Inflammatory macrophage treated with lipopolysaccharide for 4 hours (primary cell): ENCODE results near the gene GABRR1.

Experiments
- DNase-seq: peaks from one replicate; pipeline ENCODE4 v3.0.0-alpha.2; 2020

Gene GABRR1

DNA sequence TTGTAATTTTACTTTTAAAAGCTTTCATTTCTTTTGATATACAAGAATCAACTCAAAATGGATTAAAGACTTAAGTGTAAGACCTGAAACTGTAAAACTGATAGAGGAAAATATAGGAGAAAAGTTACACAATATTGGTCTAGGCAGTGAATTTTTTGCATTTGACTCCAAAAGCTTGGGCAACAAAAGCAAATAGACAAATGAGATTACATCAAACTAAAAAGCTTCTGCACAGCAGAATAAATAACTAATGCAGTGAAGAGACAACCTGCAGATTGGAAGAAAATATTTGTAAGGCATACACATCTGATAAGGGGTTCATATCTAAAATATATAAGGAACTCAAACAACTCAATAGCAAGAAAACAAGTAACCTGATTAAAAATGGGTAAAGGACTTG is 3.0 kb downstream of the GABRR1 start:
- DNase-seq: no peak

DNA sequence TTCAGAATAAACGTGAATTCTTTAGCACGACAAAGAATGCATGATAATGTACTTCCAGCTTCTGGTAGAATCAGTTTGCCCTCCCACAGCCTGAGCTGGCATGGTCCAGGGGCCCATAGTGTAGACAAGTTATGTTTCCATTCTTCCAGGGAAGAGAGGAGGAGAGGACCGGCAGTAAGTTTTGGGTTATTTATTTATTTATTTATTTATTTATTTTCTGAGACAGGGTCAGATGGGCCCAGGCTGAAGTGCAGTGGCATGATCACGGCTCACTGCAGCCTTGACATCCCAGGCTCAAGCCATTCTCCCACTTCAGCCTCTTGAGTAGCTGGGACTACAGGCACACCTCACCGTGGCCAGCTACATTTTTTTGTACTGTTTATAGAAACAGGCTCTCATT is 4.7 kb downstream of the GABRR1 start:
- no peak for DNase-seq

DNA sequence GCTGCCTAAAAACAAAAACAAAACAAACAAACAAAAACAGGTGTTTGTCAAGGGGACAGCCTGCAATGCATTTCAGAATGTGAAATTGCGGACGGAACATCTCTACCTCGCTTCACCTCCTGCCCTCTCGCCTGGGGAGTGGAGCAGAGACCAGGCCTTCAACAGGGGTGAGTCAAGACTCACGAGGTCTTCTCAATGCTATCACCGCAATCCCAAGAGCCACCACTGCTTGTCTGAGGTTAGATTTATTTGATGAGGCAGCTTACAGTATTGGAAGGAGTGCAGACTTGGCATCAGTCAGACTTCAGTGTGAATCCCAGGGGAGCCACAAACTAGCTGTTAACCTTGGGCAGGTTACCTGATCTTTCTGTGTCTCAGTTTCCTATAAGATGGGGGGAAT is 7.7 kb downstream of the GABRR1 start:
- DNase-seq: no peak

DNA sequence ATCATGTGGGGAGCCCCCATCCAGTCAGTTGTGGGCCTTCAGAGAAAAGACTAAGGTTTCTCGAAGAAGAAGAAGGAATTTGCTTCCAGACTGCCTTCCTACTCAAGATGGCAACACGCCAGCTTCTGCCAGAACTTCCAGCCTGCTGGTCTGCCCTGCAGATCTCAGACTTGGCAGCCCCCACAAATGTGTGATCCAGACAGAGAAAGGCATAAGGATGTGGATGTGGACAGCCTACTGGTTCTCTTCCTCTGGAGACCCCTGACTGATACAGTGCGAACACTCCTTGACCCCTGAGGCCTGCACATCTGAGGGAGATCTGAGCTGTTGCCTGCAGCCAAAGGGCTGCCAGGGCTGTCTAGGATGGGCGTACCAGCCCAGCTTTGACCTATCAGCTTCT is 8.6 kb downstream of the GABRR1 start:
- no peak for DNase-seq

DNA sequence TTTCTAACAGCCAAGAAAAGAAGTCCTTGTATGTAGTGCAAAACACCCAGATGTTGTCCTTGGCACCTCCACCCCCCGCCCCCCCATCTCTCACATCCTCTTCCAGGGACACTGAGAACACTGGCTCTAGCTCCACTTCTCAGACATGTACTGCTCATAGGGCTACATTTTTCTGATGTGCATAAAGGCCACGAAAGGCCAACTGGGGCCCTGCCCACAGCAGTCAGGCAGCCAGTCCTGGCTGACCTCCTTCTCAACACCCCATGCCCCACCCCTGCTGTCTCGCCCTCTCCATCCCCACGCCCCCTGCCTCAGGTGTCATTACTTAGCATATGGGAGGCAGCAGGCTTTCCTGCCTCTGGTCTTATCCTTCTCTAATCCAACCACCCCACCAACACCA is 11.3 kb downstream of the GABRR1 start:
- DNase-seq: no peak

DNA sequence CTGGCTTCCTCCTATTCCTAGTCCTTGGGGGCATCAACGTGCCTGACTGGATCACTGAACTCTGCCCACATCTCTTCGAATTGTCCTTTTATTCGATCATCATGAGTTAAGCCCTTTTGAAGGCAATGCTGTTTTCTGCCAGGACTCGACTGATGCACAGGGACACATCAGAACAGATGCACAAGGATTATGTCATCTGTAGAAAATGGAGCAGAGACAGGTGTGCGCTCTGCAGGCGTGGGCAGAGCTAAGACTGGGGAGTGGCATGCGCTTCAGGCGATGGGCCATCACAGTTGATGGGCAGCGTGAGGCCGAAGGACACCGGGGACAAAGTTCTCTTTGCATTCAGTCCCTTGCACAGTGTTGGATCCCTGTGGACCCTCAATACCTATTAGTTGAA is 13.1 kb downstream of the GABRR1 start:
- no peak for DNase-seq

DNA sequence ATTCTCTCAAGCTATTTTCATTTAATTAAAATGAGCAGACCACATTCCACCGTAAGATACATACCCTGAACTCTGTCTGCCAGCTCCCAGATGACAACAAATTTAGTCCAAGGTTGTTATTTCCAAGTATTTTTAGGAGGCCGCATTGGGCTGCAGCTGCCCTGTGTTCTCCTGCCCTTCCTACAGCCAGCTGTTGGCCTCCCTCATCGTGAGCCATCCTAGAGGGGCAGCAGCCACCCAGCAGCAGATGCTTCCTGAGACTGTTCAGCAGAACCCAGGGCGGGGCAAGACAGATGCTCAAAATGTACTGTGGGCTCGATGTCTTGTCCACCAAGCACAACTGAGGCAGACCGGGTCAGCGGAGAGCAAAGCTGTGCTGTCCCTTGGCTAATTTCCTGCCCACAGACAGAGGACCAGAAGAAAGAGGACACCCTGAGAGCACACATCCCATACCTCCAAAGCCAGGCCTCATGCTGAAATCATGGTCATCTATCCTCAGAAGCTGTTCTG is 16.4 kb downstream of the GABRR1 start:
- no peak for DNase-seq

DNA sequence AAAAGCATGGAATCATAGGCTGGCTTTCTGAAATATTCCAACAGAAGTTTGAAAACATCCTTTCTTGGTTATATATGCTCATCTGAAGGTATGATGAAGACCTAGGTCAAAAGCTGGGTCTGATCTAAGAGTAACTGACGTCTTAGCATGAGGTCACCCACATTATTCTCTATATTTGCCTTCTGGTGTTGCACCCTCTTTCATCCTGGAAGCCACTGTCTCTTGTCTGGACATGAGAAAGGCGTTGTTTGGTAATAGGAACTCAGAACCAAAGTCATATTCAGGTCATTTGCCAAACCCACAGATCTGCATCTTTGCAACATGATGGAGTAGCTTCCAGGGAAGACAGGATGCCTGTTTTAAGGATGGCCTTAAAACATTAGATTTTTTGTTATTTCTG is 17.6 kb downstream of the GABRR1 start:
- no peak for DNase-seq

DNA sequence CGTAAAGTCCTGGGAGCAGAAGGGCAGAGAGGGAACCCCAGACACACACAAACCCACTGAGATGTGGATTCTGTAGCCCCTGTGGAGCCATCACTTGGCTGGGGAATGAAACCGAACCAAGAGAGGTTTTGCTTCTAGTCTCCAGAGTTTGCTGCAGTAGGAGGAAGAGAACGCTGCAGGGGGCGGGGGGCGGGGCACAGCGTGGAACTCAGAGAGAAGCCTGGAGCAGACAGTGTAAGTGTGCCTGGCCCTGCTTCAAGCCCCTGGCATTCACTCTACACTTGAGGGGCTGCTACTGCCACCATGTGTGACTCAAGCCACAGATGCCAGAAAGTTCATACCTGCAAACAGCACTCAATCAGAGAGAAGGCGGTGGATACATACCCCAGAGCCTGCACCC is 18.9 kb downstream of the GABRR1 start:
- no peak for DNase-seq

DNA sequence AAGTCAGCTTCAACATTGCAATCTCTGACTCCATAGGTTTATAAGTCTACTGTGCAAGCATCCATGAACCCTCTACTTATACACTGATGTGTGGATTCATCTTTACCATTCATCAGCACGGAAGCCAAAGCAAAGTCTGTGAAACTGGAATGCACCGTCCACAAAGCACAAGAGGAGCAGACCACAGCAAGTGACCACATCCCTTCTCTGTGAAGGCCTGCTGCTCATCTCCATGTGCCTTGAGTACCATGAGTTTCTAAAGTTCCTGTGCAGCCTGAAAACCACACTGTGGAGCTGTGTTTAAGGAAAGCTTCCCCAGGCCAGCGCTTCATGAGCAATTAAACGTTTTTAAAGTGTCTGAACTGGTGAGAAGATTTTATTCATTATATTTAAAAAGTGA is 20.0 kb downstream of the GABRR1 start:
- no peak for DNase-seq

DNA sequence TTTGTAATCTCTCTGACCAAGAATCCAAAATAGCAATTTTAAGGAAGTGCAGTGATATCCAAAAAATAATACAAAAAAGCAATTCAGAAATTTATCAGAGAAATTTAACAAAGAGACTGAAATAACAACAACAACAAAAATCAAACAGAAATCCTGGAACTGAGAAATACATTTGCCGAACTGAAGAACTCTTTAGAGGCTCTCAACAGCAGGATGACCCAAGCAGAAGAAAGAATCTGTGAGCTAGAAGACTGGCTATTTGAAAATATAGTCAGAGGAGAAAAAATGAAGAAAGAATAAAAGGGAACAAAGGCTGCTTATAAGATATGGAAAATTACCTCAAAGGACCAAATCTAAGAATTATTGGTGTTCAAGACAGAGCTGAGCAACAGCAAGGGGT is 22.6 kb downstream of the GABRR1 start:
- DNase-seq: no peak

DNA sequence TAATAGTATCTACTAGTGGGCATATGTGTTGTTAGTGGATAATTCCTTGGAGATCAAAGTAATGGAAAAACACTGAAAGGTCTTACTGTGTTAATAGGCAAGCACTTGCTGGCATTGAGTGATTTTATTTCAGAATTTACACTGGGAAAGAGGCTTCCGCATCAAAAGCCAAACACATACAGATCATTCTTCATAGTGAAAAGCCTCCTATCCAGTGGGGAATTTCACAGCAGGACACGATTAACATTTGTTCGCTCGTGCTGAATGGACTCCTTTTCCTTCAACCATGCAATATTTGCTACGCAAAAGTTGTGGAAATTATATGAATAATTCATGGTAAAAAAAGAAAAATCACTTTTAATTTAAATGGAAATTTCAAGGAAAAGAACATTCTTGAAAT is 26.4 kb downstream of the GABRR1 start:
- no peak for DNase-seq

DNA sequence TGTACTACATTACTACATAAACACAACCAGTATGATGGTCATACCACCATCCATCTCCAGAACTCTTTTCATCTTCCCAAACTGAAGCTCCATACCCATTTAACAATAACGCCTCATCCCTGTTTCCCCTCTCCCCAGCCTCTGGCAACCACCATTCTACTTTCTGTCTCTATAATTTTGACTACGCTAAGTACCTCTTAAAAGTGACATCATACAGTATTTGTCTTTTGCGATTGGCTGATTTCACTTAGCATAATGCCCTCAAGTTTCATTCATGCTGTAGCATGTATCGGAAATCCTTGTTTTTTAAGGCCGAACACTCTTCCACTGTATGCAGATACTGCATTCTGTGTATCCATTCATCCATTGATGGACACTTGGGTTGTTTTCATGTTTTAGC is 29.7 kb downstream of the GABRR1 start:
- no peak for DNase-seq

DNA sequence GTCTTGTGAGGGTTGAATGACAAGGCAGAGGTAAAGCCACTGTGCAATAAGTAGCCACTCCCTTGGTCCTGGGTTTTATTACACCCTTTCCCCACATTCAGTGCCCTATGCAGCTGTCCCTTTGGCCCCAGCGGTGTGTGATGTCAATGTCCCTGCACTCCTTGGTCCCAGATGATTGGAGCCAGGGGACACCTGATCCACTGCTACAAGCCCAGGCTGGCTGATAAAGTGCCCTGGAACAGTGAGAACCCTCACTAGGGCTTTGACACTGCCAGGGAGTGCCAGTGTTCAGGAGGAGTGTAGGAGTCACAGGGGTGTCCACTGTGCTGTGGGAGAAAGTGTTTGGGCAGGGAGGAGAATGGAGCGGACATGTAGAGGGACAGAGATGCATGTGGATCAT is 30.4 kb downstream of the GABRR1 start:
- DNase-seq: no peak

DNA sequence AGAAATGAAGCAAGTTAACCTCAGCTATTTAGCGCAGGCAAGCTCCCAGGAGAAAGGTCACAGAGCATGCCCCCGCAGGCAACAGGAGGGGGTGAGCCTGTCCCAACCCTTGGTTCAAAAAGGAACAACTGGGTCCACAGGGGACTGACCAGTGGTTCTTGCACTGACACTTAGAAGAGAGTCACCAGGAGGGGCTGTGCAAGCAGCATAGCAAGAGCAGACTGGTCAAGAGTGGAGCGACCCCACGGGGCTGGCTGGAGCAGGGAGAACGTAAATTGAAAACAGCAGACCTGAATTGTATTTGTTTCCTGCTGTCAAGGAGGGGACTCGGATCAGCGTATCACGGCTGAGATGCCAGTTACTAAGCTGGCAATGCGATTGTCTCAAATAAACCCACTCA is 32.8 kb downstream of the GABRR1 start:
- DNase-seq: no peak

DNA sequence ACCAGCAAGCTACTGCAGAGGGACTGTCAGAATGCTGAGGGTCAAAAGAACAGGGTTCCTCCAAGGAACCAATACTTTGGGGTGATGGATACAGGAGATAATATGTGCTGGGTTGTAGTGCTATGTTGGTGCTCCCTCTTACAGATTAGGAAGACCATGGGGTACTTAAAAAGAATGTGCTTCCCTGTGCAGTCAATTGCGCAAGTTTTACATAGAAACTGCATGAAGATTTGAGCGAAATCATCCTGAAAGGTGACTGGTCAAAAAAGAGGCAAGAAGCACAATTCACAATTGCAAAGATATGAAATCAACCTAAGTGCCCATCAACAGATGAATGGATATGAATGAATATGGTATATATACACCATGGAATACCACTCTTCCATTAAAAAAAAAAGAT is 33.9 kb downstream of the GABRR1 start:
- no peak for DNase-seq

DNA sequence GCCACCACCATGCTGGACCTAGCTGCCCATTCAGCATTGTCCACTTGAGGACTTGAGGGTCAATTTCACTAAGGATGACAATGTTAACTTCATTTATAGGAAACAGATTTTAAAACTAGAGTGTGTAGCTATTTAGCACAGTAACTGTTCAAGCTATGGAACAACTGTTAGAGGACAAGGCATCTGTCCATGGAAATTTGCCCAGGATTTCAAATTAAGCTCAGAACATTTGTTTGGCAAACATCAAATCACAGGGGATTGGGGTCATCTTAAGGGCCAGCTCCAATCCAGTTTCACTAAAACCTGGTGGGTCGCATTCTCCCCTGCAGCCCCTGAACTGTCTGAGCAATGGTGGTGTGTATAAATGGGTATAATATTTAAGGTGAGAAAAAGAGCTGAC is 36.2 kb downstream of the GABRR1 start:
- DNase-seq: no peak

DNA sequence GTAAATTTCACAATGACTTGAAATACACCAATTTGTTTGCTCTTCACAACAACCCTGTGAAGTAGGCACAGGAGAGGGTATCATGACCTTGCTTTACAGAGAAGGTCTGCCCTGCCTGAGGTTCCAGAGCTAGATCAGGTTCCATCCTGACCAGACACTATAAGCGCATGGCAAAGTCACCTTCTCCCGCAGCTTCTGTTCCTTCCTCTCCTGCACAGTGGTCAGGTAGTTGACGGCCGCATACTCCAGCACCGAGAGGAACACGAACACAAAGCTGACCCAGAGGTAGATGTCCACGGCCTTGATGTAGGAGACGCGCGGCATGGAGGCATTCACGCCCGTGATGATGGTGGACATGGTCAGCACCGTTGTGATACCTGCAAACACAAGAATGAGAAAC is 37.0 kb downstream of the GABRR1 start:
- DNase-seq: no peak

DNA sequence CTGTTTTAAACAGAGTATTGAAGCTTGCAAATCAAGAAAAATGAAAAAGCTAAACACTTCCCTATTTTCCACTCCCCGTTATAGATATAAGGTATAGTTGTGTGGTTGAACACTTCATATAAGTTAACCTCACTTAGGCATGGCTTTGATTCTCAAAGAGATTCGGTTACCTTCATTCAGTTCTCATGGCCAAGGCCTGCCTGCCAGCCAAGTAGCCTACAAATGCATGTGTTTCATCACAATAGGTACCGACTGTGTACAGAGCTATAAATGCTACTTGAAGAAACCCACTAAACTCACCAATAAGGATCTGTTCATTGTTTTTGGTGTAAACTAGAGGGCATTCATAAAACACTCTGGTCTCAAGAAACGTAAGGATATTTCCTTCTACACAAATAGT is 43.5 kb downstream of the GABRR1 start:
- no peak for DNase-seq

DNA sequence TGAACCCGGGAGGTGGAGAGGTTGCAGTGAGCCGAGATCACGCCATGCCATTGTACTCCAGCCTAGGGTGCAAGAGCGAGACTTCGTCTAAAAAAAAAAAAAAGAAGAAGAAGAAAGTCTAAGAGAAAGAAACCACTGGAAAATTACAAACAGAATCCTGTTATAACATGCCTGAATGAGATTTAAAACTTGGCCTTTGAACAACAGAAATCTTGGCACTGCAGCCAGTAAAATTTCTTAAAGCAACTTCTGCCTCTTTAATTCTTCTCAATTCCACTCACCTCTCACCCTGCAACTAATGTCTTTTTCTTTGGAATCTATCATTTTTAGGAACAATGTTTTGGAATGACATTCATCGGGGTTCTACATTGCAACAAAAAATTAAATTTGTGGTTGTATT is 45.0 kb downstream of the GABRR1 start:
- no peak for DNase-seq

DNA sequence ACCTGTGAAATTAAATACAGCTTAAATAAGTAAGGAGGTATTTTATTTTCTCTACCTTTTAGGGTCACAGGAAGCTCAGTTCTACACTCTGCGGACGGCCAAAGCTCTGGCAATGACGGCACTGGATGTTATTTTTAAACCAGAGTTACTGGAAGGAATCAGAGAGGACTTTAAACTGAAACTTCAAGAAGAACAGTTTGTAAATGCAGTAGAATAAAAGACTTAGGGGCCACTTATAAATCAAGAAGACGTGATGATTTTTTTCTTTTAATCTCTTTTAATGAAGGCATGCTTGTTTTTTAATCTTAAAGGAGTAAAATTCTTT is 55.1 kb downstream of the GABRR1 start:
- DNase-seq: no peak

DNA sequence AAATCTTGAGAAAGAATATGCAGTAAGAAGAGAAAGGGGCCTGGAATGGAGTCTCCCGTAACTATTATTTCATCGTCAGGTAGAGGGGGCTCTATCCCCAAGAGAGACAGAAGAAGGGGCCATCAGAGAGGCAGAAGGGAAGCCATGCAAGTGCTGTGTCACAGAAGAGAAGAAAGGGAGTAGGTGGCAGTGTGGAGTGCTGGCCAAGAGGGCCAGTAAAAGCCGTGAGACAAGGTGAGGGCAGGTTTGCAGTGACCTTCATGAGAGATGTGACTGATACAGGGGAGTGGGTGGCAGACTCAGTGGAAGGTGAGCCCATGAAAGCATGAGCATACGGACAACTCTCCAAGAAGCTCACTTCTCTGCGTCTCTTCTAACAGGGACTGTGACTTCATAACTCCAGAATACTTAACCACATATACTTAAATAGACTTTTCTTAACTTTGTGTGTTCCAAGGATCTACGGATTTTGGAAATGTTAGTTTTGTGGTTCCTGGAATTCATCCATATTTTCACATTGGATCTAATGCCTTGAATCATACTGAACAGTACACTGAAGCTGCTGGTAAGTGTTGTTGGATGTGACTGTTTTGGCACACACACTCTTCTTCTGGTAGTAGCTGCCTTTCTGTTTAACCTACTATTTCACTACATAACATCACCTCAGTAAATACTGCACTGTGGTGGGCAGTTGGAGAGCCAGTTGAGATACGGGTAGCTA is 55.7 kb downstream of the GABRR1 start:
- DNase-seq: no peak

DNA sequence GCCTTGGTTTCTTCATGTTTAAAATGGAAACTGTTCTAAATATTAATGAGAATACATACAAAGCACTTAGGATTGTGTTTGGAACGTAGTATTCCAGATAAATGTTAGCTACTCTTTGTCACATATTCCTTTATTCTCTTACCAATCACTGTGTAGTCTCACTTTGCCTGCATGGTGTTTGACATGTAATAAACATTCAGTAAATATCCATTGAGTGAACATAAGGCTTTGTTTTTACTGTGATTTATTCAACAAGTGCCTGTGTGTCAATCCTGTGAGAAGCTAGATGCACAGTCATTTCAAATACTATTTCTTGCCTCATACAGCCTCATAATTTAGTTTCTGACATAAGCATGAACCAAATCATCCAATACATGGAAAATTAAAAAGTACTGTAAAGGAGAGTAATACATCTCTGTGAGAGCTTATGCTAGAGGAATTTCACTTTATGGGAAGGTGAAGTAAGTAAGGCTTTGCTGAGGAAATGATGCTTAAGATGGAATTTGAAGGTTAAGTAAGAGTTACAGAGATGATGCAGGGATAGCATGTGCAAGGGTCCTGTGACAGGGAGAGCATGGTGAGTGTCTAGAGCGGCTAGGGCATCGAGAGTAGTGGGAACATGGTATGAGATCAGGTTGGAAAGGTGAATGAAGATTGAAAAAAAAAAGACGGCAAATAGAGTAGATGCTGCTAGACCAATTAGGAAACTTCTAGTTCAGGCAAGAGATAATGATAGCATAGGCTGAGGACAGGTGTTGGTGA is 56.6 kb downstream of the GABRR1 start:
- DNase-seq: no peak

DNA sequence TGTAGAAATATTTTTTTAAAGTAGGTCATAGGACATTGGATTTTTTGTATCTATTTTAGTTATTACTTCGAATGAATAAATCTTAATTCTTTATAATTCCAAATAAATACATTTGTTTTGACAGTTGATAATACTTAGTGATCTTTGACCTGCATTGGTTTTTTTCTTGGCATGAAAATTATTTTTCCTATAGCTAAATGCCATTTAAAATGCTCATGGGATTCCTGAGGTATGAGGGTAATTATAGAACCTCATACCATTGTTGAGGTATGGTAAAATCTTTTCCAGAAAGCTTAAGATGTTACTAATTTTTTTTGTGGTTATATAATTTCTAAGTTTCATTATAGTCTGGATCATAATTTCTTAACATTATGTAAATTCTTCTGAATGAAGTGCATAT is 63.0 kb downstream of the GABRR1 start:
- no peak for DNase-seq
